ENCODE measurements around the gene R3HCC1L.

R3HCC1L gene

DNA sequence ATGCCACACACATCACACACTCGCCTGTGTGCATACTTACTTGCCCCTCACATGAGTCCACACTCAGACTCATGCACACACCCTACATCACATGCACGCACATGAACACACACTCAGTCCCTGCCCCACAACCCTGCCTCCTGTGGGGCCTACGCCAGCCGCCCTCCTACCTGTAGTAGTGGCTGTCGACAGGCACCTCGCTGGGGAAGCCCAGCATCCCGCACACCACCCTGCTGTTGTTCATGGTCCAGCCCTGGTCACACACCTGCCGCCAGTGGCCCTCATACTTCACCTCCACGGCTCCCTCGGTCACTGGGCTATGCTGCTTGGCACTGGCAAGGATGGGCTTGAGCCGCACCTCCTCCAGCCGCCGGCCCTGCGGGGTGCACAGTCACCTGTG, 126.3 kb downstream of the R3HCC1L start:
- DNase-seq (ENCODE audit: low spot score) = no peak

DNA sequence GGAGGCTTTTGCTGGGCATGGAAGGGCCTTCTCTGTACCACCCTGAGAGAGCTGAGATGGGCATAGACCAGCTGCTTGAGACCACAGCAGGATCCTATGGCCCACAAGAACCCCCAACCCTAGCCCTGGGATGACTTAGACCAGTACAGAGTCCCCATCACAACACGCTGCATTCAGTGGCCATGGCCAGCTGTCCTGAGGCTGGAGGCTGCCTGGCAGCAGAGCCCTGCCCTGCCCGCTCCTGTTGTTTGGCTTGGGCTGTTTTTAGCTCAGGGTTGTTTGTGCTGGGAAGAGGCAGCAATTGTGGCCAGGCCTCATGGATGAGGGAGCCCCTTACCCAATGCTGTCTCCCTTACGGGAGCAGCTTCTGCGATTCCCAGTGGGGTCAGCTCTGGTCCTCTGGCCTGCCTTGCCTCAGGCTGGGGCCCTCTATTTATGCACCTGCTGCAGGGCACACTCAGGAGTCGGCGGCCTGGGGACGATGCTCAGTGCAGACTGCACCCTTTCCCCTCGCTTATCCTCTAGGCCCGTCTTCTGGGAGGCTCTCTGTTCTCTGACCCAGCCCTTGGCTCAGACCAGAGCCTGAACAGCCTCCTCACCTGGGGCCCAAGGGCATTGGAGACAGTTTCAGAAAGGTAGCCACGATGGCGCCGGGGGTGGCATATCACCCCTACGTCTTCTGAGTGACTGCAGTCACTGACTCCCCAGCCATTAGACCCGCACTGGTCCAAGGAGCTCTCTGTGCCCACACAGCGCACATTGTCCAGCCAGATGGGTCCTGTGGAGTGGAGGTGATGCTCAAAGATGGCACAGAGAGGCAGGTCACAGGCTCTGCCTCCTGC, 127.2 kb downstream of the R3HCC1L start:
- DNase-seq (ENCODE audit: low spot score) = no peak

DNA sequence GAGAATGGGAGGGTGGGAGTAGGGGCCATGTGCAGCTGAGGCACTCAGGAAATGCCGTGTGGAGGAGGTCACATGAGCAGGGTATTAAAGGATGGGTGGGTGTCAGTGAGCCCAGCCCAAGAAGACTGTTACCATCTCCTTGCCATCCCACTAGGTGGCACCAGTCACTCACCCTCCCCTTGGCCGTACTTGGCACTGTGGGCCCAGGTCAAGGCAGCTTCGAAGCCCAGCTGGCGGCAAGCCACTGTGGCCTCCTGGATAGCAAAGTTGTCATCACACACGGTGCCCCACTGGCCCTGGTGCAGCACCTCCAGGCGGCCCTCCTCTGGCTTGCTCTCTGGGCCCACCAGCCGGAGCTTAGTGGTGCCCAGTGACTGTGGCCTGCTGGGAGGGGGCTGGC, 128.1 kb downstream of the R3HCC1L start:
- no peak for DNase-seq (ENCODE audit: low spot score)

DNA sequence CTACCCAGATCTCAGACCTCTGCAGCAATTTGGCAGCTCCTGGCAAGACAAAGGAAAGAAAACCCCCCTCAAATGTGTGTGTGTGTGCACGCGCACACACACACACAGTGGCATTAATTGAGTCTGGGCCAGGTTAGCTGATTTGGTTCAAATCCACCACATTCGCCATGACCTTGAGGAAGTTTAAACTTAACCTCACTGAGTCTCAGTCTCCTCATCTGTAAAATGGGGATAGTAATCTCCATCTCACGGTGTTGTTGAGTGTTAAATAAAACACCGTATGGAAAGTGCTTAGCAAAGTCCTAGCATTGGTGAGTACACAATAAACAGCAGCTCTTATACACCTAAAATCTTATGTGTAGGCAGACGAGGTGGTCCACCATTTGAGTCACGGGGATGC, 128.6 kb downstream of the R3HCC1L start:
- DNase-seq (ENCODE audit: low spot score) = no peak

DNA sequence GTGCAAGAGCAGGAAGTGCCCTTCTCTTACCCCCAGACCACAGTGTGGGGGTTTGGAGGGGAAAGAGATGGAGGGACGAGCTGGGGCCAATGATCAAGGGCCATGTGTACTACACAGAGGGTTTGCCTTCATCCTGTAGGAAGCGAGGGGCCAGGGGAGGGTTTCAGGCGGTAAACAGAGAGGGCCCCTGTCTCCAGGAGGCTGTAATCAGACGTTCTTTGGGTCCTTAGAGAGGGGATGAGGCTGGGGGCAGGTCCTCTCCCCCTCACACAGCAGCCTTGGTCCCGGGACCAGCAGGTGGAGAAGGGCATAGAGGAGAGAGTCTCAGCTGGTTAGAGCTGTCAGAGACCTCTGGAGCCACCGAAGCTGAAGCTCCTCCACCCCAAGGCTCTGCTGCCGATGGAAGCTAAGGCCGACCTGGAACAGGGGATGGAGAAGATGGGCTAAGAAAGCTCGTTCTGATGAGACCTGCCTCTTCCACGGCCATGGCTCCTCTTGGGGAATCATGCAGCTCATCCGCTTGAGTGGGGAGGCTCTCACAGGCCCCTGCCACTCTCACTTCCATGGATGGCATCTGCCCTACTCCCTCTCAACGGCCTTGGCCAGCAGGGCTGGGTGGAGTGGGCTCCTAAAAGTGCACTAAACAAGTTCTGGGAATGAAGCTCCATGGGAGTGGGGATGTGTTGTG, 130.1 kb downstream of the R3HCC1L start:
- no peak for DNase-seq (ENCODE audit: low spot score)

DNA sequence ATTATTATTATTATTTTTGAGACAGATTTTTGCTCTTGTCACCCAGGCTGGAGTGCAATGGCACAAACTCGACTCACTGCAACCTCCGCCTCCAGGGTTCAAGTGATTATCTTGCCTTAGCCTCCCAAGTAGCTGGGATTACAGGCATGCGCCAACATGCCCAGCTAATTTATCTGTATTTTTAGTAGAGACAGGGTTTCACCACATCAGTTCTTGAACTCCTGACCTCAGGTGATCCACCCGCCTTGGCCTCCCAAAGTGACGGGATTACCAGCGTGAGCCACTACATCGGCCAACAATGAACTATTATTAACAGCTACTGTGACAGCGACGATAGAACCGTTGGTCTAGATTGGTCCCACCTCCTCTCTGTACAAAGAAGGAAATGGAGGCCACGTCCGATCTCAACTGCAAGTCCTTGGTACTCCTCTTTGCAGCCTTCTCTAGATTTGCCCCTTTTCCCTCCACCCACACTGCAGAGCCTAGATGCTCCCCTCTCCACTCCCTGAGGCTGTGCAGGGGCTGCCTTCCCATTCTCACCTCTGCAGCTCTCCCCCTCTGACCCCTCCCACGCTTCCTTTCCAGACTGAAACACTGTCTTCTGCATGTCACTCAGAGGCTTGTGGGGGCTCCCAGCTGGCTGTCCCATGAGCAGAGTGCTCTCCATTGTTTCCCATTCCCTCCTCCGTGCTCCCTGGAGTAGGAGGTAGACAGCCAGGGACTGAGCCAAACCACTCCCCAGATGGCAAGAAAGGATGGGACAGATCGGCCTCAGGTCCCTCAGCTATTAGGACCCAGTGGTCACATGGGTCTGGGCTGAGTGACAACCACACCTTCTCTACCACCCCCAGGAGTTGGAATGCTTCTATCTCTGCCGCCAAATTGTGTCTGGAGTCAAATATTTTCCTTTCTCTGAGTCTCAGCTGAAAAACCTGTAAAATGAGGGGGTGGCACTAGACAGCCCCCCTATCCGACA, 131.2 kb downstream of the R3HCC1L start:
- no peak for DNase-seq (ENCODE audit: low spot score)

DNA sequence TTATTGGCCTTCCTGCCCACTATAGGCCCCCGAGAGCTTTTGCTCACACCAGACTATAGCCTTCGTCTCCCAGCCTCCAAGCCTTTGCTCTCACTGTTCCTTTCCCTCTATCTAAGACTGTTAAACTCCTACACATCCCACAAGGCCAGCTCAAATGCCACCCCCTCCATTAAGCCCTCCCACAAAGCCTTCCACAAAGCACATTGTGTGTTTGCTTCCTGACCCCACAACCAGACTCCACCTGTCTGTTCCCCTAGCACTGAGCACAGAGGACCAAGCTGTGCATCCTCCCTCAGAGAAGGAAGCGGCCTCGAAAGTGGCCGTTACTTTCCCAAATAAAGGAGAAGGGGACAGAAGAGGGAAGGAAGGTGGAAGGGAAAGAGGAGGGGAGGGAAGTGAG, 132.2 kb downstream of the R3HCC1L start:
- DNase-seq (ENCODE audit: low spot score) = no peak

DNA sequence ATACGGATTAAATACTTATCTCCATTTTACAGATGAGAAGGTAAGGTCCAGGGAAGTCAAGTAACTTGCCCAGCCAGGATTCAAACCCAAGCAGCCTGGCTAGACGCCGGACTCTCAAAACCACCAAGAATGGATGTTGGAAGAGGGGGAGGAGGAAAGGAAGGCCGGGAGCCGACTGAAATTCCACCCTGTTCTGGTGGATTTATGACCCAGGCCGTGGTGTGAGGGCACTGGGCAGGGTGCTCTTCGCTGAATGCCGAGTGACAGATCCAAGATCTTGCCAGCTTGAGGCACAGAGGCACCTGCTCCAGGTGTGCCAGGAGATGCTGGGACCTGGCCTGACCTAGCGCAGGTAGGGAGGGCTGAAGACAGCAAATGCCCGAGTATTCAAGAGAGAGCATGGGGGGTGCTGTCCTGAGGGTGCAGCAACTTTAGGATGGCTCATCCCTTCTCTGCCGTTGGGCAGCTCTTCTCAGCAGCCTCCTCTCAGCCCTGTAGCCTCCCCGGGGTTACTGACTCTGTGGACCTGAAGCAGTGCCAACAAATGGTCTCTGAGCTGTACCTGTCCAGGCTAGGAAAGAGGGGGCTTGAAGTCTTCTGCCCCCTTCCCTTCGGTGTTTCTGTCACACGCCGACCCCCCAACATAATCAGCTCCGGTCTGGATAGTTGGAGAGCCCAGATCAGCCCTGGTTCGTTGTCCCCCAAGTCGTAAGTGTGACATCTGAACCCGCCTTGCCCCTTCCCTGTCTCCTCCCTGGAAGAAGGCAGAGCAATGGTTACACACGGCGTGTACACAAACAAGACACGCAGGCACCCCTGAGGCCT, 132.8 kb downstream of the R3HCC1L start:
- DNase-seq (ENCODE audit: low spot score) = no peak

DNA sequence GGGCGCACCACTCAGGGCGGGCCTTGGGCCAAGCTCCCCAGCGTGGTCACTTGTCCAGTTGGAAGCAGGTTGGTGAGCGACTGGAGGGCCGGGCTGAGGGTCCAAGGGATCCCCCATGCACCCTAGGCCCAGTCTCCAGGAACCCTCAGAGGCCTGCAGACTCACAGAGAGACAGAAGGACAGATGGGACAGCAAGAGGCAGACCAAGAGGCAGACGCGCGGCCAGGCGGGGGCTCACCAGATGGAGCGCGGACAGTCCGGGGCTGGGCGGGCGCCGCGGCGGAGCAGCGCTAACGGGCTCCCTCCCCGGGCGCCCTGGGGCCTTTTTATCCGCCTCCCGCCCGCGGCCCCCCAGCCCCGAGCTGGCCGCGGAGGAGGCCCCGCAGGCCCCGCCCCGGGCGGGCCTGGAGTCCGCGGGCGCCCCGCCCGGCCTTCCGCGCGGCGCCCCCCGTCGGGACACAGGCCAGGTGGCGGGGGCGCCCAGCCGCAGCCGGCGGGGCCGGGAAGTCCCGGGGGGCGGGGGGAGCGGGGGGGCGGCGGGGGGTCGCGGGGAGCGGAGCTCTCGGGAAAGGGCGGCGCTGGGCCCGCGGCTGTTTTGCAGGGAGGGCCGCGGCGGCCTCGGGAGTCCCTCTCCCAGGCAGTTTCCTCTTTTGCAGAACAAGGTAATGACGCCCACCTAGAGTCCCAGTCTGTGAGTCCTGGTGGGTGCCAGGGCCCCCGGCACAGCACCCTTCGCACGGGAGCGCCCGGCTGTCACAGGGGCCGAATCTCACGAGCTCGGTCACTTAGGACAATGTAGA, 133.6 kb downstream of the R3HCC1L start, which contains the start of gene LOXL4:
TSS of gene LOXL4 (minus strand) at position 301 of the 800 bp plus-strand sequence. CDS start 5,175 bp downstream, outside the sequence.
- DNase-seq (ENCODE audit: low spot score) = no peak

DNA sequence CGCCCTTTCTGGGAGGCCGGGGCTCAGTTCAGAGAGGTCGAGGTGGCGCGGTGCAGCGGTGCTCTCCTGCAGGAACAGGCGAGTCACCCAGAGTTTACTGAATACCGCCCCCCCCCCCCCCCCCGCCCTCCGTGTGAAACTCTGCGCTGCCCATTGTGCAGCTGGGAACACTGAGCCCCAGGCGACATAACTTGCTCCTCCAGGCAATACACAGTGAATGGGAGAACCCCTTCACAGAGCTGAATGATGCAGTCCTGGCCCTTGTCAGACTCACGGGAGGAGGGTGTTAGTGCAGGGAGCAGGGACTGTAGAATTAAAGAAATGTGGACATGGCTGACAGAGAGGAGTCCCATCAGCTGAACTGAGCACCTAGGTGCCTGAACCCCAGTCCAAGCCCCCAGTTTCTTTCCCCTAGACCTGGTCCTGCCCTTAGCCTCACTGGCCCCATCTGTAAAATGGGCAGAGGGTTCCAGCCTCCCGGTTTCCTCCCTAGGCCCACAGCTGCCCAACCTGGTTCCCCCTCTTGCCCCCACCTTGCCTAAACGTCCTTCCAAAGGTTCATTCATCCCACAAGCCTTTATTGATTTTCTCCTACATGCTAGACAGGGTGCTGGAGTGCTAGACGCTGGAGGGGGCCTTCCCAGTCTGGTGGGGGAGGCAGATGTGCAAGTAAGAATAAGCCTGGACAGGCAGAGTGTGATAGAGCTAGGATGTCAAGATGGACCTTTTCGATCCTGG, 134.4 kb downstream of the R3HCC1L start:
- no peak for DNase-seq (ENCODE audit: low spot score)

DNA sequence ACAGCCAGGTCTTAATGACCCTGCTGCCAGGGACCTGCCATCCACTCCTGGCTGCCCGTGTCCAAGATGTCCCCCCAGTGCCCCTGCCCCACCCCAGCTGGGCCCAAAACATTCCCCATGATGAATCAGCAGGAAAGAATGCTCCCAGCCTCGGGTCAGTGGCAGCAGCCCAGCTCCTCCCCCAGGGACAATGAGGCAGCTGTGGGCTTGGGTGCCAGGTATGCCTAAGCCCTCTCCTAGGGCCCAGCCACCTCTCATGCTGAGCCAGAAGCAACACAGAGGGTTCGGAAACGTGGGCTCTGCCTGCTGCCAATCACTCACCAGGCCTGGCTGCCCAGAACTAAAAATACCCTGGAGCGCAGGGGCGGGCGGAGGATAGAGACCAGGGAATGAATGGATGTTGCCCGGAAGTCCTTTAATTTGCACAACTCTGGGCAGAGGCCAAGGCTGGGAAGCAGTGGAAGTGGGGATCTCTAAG, 135.0 kb downstream of the R3HCC1L start:
- no peak for DNase-seq (ENCODE audit: low spot score)

DNA sequence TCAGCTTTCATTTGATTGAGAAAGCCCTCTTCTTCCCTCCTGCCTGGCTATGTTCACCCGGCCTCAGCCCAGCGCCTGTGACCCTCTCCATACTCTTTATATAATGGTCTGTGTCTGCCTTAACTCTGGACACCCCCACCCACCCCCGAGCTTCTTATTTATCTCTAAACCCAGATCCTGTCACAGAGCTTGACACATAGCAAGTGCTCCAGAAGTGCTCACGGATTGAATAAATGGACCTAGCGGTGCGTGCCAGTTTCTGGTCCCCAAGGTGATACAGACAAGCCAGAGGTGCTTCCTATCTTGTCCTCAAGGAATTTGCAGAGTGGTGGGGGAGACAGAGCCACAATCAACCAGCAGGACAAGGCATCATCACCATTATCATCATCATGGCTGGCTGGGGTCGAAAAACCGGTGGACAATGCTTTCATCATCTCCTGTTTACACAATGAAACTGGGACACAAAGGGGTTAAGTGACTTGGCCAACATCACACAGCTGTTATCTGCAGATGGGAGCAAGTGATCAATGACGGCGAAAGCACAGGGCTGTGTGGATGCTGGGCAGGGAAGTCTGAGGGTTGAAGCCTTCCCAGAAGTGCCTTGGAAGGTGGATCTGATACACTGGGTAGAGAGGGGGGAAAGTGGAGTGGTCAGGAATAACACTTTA, 135.8 kb downstream of the R3HCC1L start:
- DNase-seq (ENCODE audit: low spot score) = no peak

DNA sequence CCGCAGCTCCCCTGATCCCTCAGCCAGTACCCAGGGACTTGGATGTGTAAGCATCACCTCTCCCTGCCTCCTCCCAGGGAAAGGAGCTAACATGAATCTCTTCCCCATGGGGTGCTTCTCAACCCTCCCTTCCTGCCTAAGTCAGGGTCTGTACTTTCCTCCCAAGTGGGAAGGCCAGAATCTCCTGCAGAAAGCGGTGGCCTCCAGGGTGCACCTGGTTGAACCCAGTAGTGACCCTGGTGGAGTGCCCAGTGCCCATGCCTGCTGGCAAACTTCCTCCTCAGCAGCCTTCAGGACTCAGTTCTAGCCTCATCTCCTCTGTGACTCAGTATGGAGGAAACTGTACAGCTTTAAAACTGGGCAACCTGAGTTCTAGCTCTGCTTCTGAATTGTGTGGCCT, 136.3 kb downstream of the R3HCC1L start:
- no peak for DNase-seq (ENCODE audit: low spot score)

DNA sequence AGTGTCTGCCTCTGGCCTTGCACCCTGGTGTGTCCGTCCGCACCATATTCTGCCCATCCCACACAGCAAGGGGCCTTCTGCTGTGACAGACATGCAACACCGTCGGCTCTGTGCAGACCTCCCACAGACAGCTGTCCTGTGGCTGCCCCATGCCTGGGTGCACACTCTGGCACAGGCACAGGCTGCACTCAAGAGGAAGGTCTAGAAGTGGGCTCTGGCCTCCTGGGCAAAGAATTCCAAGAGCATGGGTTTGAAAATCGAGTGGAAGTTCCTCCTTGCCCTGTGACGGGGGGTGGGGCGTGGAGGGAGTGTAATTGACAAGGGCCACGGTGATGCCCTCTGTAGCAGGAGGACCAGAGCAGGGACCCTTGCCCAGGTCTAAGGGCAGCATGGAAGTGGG, 137.8 kb downstream of the R3HCC1L start:
- DNase-seq (ENCODE audit: low spot score) = no peak

DNA sequence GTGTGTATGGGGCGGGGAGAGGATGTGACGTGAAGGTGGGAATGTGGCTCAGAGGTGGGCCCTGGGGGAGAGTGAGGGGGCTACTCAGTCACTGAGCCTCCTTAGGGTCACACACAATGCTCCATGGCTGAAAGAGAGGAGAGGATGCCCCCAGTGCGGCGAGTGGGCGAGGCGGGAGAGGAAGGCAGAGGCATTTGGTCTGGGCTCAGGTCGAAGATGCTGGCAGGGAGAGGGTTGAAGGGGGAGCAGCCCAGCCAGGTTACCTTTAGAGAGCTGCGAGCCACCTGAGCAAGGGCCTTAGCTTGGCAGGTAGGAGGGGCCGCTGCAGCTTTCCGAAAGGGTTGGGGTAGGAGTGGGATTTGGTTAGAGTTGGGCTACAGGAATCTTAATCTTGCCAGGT, 138.2 kb downstream of the R3HCC1L start:
- DNase-seq (ENCODE audit: low spot score) = no peak

DNA sequence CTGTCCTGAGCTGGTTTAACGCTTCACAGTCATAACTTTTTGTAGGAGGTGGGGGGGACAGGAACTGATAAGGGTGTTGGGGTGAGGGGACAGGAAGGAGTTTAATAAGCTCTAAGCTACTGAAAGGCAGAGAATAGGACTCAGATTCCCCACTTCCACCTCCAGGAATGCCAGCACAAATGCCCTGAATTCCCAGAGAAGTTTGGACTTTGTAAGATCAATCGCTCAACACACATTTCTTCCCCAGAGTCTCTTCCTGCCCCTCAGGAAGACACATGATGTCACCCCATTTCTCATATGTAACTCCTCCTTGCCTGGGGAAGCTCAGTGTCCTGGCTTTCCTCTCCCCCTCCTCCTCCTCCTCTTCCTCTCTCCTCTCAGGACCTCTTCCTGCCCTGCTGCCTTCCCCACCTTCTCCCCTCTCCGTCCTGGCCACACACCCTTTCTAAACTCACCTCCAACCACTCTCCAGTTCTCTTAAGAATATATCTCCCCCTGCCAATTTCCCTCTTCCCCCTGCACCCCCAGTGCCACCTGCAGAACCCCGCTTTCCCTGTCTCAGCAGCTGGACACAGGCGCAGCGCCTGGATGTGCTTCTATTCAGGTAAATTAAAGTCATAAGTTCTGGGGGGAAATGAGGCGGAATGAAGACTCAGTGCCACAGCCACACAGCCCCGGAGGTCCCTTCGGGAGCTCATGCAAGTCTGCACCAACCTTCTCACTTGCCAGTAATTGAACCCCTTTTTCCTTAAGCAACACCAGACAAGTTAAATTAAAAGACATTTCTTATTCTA, 138.8 kb downstream of the R3HCC1L start:
- DNase-seq (ENCODE audit: low spot score) = no peak

DNA sequence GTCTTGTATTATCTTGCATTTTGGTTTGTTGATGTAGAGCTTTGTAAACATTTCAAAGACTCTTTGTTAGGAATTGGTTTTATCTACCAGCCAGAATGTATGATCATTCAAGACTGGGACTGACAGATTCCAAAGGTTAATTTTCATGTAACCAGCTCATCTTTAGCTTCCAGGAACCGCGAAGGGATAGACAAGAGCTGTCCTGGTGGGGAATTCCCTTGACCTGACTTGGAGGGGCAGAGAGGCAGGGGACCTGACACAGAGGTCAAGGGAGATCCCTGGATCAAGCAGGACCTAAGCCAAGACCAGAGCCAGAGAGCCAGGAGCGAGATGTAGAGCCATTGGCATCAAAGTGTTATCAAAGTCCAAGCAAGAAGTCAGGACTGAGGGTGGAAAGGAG, 140.1 kb downstream of the R3HCC1L start:
- no peak for DNase-seq (ENCODE audit: low spot score)

DNA sequence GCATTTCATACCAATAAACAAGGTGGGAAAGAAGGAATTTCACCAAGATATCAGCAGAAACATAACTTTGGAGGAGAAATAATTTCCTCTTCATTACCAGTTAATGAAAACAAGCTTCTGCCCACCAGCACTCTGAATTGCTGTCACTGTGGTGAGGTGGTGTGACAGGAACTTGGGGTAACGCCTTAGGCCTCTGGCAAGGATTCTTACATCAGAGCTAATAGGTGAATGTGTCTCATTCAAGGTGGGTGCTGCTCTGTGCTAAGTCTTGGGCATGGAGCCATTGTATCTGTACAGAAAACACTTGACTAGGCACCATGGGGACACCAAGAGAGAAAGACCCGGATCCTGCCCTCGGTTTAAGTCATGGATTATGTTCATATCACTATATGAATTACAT, 141.9 kb downstream of the R3HCC1L start:
- DNase-seq (ENCODE audit: low spot score) = no peak
